ENCODE results near the gene RDH11.
"Not testable (repeated sequence)": the region's sequence is repeated elsewhere in the genome, so short reads cannot be mapped to it uniquely, and the experiment has no call there.

Gene RDH11

DNA sequence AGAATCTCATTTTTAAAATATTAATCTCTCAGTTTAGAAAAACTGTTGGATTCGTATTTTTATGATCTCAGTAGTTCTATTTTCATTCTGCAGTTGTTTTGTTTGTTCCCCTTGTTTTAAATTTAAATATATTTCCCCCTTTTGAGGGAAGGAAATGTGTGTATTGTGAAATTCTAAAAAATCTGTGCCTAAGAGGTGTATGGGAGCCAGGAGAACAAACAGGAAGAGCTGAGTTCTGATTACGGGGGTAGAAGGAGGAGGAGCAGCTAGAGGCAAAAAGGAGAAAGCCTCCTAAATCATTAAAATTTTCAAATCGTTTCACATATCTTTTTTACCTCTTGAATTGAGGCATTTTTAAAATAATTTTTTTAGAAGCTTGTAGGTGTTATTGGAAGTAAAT, 8.4 kb upstream of the RDH11 start:
- DNase-seq = no peak

GRCh38 chr14:67701492-67701891, 5.9 kb upstream of the RDH11 start, which contains the start of gene RDH12:
Gene RDH12, plus strand, starts transcription at chr14:67701886. Its CDS starts 20,757 bp downstream, at chr14:67722643.
- DNase-seq = not testable (repeated sequence)

DNA sequence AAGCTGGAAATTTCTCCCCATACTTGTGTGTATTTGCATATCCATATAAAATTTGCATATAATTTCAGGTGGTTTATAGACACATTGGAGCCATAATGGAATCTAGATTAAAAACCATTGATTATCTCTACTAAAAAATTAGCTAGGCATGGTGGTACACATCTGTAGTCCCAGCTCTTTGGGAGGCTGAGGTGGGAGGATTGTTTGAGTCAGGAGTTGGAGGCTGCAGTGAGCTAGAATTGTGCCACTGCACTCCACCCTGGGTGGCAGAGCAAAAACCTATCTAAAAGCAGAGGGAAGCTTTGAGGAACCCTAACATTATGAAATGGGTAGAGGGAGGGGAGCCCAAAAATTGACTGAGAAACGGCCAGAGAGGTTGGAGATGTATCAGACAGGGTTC, 2.6 kb upstream of the RDH11 start:
- no peak for DNase-seq

GRCh38 chr14:67697006-67697405, 1.4 kb upstream of the RDH11 start:
- DNase-seq = no peak

DNA sequence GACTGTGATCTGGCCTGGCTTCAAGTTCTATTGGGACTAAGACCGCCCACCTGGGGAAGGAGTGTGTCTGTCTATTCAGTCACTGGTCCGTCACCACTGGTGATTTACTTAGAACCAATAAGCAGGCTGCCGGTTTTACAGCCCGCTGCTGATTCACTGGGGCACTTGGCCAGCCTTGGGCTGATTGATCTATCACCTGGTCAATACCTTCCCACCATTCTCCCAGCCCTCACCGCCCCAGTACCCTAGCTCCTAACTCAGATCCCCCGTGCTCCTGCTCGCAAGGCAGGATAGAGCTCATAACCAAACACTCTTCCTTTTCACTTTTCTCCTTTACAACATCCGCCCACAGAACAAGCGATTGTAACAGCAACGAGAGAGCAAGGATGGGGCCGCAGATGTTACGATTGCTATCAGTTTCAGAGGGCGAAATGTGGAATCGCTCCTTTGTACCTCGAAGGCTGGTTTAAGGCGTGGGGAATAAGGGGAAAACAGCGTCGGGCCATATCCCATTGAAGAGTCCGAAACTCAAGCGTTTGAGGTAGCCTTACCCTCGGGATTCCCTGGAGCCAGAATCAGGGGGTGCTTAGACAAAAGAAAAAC, 672 bp downstream of the RDH11 start:
- peak; percentile 54 for DNase-seq

- no peak for DNase-seq
These were observed 5.6 kb downstream of the RDH11 start for GRCh38 chr14:67690011-67690410.

DNA sequence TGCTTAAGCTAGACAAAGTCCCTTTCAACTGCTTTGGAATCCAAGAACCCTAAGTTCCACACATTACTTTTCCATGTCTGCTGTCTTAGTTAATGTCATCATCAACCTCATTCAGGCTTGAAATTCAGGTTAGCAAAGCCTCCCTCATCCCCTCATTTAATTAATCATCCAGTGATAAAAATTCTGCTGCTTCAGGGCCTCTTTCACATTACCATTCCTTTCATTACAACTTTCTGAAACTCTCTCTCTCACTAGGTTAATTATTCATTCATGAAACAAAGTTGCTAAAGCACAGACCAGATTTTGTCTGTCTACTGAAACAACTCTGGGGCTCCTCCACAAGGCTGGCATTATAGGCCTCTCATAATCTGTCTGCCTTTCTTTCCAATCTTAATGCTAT, 11.7 kb downstream of the RDH11 start:
- no peak for DNase-seq

DNA sequence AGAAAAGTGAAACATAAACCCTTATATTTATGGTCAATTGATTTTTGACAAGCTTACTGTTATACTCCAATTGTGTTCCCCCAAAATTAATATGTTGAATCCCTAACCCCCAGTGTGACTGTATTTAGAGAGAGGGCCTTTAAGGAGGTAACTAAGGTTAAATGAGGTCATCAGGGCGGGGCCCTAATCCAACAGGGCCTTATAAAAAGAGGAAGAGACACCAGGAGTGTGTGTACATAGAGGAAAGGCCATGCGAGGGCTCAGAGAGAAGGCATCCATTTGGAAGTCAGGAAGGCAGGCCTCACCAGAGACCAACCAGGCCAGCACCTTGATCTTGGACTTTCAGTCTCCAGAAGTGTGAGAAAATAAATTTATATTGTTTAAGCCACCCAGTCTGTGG, 14.6 kb downstream of the RDH11 start:
- DNase-seq = no peak

GRCh38 chr14:67680121-67680602, 15.4 kb downstream of the RDH11 start:
- no peak for DNase-seq

DNA sequence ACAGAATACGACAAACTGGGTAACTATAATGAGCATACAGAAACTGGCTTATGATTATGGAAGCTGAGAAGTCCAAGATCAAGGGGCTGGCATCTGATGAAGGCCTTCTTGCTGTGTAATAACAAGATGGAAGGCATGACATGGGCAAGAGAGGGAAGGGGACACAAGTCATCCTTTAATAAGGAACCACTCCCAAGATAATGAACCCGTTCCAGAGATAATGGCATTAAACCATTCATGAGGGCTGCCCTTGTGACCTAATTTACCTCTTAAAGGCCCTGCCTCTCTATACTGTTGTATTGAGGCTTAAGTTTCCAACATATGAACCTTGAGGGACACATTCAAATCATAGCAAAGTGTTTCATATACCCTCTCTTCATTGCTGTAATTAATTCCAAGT, 16.6 kb downstream of the RDH11 start:
- no peak for DNase-seq

DNA sequence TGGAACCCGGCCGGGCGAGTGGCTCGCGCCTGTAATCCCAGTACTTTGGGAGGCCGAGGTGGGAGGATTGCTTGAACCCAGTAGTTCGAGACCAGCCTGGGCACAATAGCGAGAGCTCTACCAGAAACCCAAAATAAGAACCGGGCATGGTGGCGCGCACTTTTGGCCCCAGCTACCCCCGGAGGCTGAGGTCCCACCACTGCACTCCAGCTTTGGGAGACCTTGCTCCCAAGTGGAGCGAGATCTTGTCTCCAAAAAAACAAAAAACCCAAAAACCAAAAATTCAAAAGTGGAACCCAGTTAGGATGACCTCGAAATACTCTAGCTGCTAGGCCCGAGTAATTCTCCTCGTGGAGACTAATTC, 20.4 kb downstream of the RDH11 start:
- no peak for DNase-seq

DNA sequence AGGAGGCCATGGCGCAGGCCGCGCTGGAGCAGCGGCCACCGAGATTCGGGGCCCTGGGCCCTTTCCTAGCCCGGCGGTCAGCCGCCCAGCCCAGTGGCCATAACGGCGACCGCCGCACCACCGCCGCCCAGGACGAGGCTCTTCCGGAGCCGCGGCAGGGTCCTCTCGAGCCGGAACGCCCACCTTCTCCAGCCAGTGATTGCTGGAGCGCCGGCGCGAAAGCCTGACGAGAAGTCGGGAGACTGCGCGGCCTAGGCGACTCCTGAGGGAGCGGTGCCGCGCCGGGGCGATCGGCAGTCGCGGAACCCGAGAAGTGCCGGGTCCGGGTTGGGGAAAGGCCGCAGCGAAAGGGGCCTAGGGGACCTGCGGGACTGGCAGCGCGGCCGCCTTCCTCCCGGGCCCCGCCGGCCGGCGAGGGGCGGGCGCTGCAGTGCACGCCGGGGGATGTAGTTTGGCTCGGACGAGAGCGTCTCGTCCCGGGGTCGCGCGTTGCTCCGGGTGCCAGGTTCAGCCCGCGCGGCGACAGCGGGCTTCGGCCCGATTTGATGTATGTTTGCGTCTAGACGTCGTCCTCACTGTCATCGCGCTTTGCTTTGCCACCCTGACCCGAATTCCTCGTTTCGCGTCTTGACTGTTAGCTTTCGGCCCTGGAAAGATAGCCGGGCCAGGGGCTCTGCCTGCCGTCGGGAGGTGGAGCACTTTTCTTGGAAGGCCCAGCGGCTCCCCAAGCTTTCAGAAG, 20.9 kb downstream of the RDH11 start, which contains the start of gene VTI1B:
TSS of gene VTI1B (minus strand) at position 153 of the 739 bp plus-strand sequence. CDS start at position 10, 143 bp downstream.
- DNase-seq = peak; percentile 74

DNA sequence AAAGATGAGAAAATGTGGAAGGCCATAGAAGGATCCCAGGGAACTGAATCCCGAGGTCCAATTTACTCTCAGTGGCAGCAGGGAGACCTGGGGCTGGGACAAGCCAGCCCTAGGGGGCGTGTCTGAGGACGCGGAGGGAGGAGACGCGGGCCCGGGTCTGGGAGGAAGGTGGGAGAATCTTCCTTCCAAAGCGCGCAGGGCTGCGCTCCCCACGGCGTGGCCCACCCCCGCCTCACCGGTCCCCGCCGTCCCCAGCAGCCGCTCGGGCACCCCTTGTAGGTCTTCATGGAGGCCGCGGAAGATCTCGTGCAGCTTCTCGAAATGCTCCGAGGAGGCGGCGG, 21.5 kb downstream of the RDH11 start:
- peak; percentile 50 for DNase-seq

DNA sequence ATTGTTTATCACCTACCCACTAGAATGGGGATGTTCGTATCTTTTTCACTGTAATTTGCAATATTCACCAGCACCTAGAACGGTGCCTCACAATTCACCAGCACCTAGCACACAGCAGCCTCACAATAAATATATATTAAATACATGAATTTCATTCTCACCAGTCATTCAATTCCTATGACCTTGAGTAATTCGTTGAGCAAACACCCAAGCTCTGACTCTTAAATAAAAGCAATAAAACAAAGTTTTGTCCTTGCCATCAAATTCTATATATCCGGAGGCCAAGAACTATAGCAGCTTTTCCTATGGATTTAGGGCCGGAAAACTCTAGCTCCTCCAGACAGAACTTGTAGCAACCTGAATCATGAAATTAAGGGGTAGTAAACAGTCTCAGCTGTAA, 22.1 kb downstream of the RDH11 start:
- DNase-seq = no peak

DNA sequence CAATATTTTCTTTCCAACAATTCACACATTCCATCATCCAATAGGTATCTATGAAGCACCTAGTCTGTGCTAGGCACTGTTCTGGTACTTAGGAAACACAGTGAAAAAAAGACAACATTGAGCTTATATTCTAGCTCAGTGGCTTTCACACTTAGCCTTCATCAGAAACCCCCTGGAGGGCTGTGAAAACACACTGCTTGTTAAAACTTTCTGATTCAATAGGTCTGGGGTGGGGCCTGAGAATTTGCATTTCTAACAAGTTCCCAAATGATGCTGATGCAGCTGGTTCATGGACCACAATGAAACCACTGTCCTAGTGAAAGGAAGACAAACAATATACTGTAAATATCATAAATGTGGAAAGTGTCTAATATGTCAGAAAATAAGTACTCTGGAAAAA, 27.0 kb downstream of the RDH11 start:
- DNase-seq = no peak

DNA sequence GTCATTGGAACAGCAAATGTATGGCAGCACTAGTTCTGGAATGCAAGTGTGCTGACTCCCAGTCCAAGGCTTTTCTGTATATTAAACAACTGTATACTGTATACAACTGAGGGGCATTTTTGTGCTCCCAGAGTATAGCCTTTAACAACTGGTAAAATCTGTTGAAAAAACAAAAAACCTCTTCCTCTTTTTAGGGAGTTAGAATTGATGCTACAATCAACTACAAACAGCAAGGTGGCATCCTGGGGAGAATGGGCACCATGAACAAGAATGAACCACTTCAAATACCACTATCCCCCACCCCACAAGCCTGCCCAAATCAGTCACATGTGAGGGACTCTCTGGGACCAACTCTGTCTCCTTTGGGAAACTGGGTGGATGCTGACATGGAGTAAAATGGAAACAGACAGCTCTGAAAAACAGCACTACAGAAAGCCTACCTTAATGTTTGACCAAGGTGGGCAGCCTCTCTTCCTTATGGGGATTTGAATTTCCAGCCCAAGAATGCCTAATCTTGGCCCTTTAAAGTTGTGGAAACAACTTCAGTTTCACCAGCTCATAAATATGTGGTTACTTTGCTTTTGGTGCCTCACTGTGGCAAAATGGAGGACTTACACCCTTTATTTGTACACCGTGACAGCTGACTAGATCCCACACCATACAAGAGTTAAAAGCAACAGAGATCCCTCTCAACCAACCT, 28.7 kb downstream of the RDH11 start:
- no peak for DNase-seq

- DNase-seq = no peak
These were observed 29.7 kb downstream of the RDH11 start for GRCh38 chr14:67665868-67666267.

- no peak for DNase-seq
These were observed 31.9 kb downstream of the RDH11 start for GRCh38 chr14:67663633-67664032.

- no peak for DNase-seq
These were observed 41.8 kb downstream of the RDH11 start for GRCh38 chr14:67653651-67654280.

- DNase-seq = no peak
These were observed 43.4 kb downstream of the RDH11 start for GRCh38 chr14:67652189-67652588.

- no peak for DNase-seq
These were observed 44.9 kb downstream of the RDH11 start for GRCh38 chr14:67650694-67651093.

GRCh38 chr14:67650151-67650550, 45.4 kb downstream of the RDH11 start:
- DNase-seq = no peak

DNA sequence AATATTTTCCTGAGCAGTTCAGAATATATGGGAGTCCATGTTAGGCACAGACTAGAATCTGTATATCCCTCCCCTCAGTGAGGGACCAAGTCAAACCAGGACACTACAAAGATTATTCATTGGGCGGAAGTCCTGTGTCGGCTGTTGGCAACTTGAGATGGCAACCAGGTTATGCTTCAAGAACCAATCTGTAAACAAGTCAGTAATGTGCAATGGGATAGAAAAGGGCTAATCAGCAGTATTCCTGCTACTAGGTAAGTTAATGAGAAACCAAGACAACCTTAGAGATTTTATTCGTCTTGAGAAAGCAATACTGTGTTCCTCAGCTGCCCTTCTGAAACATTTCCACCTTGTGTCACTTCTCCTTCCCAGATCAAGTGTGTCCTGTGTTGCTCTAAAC, 49.4 kb downstream of the RDH11 start:
- DNase-seq = no peak

GRCh38 chr14:67645414-67645813, 50.1 kb downstream of the RDH11 start:
- DNase-seq = no peak

All from stimulated activated CD4-positive, alpha-beta T cell treated with anti-CD3 and anti-CD28 coated beads, Interleukin-12 subunit alpha, Interleukin-12 subunit beta, amount 100 ng/mL, for 4 hours (primary cell).